ENCODE results near the gene GNL1. TPM values are rescaled to one million over a fixed set of nuclear protein-coding genes. Genes with fewer than 3 reads are reported as not detected.

The GNL1 gene
- total and polyA plus RNA-seq, 10 of the 15 experiments (the other 5 are each of a cell fraction or from before 2014, with no cell fraction given), result 0.18 to 64.5 (median 45.5) TPM

GRCh38 chr6:30556066-30556905 is at the start of gene GNL1 (continued):
- TF ChIP-seq RFX5 (IDR thresholded peaks at IDR 0.05; ENCODE audit: low read depth, low read length), result no peak
- no peak for TF ChIP-seq ZNF24 (IDR thresholded peaks at IDR 0.05)
- no peak for TF ChIP-seq TCF7 (IDR thresholded peaks at IDR 0.05; ENCODE audit: borderline replicate concordance)
- no peak; the same call in 1 of the 2 replicates for TF ChIP-seq STAT1 (conservative IDR thresholded peaks at IDR 0.05)
- TF ChIP-seq, protein P1, sequence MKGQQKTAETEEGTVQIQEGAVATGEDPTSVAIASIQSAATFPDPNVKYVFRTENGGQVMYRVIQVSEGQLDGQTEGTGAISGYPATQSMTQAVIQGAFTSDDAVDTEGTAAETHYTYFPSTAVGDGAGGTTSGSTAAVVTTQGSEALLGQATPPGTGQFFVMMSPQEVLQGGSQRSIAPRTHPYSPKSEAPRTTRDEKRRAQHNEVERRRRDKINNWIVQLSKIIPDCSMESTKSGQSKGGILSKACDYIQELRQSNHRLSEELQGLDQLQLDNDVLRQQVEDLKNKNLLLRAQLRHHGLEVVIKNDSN (IDR thresholded peaks at IDR 0.05; ENCODE audit: borderline replicate concordance, extremely low read length, insufficient read depth, low read depth, low read length), result no peak
- peak; percentile 28; the same call in 1 of the 2 replicates for TF ChIP-seq HCFC1 (IDR thresholded peaks at IDR 0.05; ENCODE audit: low read length)
- TF ChIP-seq, protein P2, sequence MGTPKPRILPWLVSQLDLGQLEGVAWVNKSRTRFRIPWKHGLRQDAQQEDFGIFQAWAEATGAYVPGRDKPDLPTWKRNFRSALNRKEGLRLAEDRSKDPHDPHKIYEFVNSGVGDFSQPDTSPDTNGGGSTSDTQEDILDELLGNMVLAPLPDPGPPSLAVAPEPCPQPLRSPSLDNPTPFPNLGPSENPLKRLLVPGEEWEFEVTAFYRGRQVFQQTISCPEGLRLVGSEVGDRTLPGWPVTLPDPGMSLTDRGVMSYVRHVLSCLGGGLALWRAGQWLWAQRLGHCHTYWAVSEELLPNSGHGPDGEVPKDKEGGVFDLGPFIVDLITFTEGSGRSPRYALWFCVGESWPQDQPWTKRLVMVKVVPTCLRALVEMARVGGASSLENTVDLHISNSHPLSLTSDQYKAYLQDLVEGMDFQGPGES (IDR thresholded peaks at IDR 0.05), result 0 out of 2 replicates have a peak, but pooled peaks have one; percentile 9
- TF ChIP-seq TCF12 (IDR thresholded peaks at IDR 0.05; ENCODE audit: low read depth, low read length), result peak; percentile 38; the same call in 1 of the 2 replicates
- peak; percentile 89 for TF ChIP-seq POLR2A (IDR thresholded peaks at IDR 0.05; ENCODE audit: low read depth, low read length)
- TF ChIP-seq NFYA (IDR thresholded peaks at IDR 0.05; ENCODE audit: borderline replicate concordance, low read depth, low read length), result no peak
- TF ChIP-seq NBN (IDR thresholded peaks at IDR 0.05), result peak; percentile 72
- no peak for TF ChIP-seq NFXL1 (IDR thresholded peaks at IDR 0.05; ENCODE audit: borderline replicate concordance)
- no peak for TF ChIP-seq ZBED1 (IDR thresholded peaks at IDR 0.05; ENCODE audit: borderline replicate concordance)
- TF ChIP-seq RAD21 (IDR thresholded peaks at IDR 0.05; ENCODE audit: insufficient read depth, low read depth, low read length), result no peak
- TF ChIP-seq, protein P3, sequence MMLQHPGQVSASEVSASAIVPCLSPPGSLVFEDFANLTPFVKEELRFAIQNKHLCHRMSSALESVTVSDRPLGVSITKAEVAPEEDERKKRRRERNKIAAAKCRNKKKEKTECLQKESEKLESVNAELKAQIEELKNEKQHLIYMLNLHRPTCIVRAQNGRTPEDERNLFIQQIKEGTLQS (IDR thresholded peaks at IDR 0.05; ENCODE audit: borderline replicate concordance, extremely low read depth, low read depth, low read length), result no peak
- no peak for TF ChIP-seq SUPT20H (IDR thresholded peaks at IDR 0.05; ENCODE audit: borderline replicate concordance, control insufficient read depth, low read depth, low read length)
- TF ChIP-seq RAD51 (IDR thresholded peaks at IDR 0.05), result no peak
- TF ChIP-seq ZNF217 (IDR thresholded peaks at IDR 0.05), result no peak

Measured in GM12878 (cell line).